PC-3 (cell line): Measurements from ENCODE around the gene IL32. TPM values are rescaled to one million over a fixed set of nuclear protein-coding genes. Genes with fewer than 3 reads are reported as not detected.

Source experiments
- ATAC-seq: fragments of 200-7000 bp; cut with Tn5 transposase; 2 replicates; pipeline ENCODE4 v1.9.1; 2020; ENCODE audit warnings: mild to moderate bottlenecking, moderate library complexity
- BruUV-seq: library from RNA; stranded (reverse); fragments of 400-500 nt; replicated peaks from 2 replicates; lab custom pipeline; 2021; lab: Mats Ljungman, UMichigan
- CTCF ChIA-PET: fragments of 300-600 bp; sonication (Branson Sonifier 250); formaldehyde crosslinking; loops from one replicate; lab custom pipeline; 2022; ENCODE audit warnings: antibody characterized with exemption; lab: Charles Lee
- POLR2A ChIA-PET: fragments of 300-600 bp; sonication (Branson Sonifier 250); formaldehyde crosslinking; loops from one replicate; lab custom pipeline; 2022; ENCODE audit warnings: antibody characterized with exemption; ENCODE audit not compliant: unreplicated experiment; lab: Charles Lee
- DNase-seq: peaks from one replicate; pipeline ENCODE4 v3.0.0-alpha.2; 2015
- H2AFZ ChIP-seq: fragments of 300-600 bp; sonication (generic); 2 replicates; pipeline ENCODE4 v1.6.0; 2016; ENCODE audit warnings: antibody characterized with exemption, low read length
- H3F3A ChIP-seq: fragments of 300-600 bp; sonication (generic); one replicate; pipeline ENCODE4 v1.6.0; 2017; ENCODE audit warnings: antibody characterized with exemption, low read length, control low read depth, mild to moderate bottlenecking; ENCODE audit not compliant: unreplicated experiment
- H3K27ac ChIP-seq: fragments of 300-600 bp; sonication (generic); 2 replicates; pipeline ENCODE4 v1.5.1; 2016; ENCODE audit warnings: mild to moderate bottlenecking, low read length
- H3K27me3 ChIP-seq: fragments of 300-600 bp; sonication (generic); 2 replicates; pipeline ENCODE4 v1.6.1; 2016; ENCODE audit warnings: low read length, mixed read lengths
- H3K36me3 ChIP-seq: fragments of 300-600 bp; sonication (generic); 2 replicates; pipeline ENCODE4 v1.6.1; 2016; ENCODE audit warnings: low read depth, mixed run types, low read length, mixed read lengths
- H3K4me1 ChIP-seq: fragments of 300-600 bp; sonication (generic); 2 replicates; pipeline ENCODE4 v1.5.1; 2016; ENCODE audit warnings: low read length; ENCODE audit not compliant: insufficient read depth
- H3K4me2 ChIP-seq: fragments of 300-600 bp; sonication (generic); 2 replicates; pipeline ENCODE4 v1.6.0; 2016; ENCODE audit warnings: low read length
- H3K4me3 ChIP-seq: fragments of 300-600 bp; sonication (generic); 2 replicates; pipeline ENCODE4 v1.5.1; 2016; ENCODE audit warnings: mild to moderate bottlenecking, low read length, mixed read lengths
- H3K79me2 ChIP-seq: fragments of 300-600 bp; sonication (generic); 2 replicates; pipeline ENCODE4 v1.6.1; 2017; ENCODE audit warnings: low read length, mixed read lengths
- H3K9ac ChIP-seq: fragments of 300-600 bp; sonication (generic); 2 replicates; pipeline ENCODE4 v1.6.0; 2016; ENCODE audit warnings: mild to moderate bottlenecking, low read length
- H3K9me2 ChIP-seq: fragments of 300-600 bp; sonication (generic); replicated peaks from 2 replicates; pipeline ENCODE4 v1.6.1; 2016; ENCODE audit warnings: mixed run types, low read length, mixed read lengths
- H3K9me3 ChIP-seq: fragments of 300-600 bp; sonication (generic); 2 replicates; pipeline ENCODE4 v1.6.1; 2016; ENCODE audit warnings: low read length, mixed read lengths
- H4K20me1 ChIP-seq: fragments of 300-600 bp; sonication (generic); 2 replicates; pipeline ENCODE4 v1.6.1; 2016; ENCODE audit warnings: low read length, mixed read lengths
- CTCF ChIP-seq: fragments of 300-600 bp; sonication (generic); conservative IDR thresholded peaks from 2 replicates; pipeline ENCODE4 v1.5.1; 2017; ENCODE audit warnings: antibody characterized with exemption, low read depth, mild to moderate bottlenecking, low read length
- EZH2 ChIP-seq: fragments of 300-600 bp; sonication (generic); IDR thresholded peaks from one replicate; pipeline ENCODE4 v1.6.1; 2017; ENCODE audit warnings: antibody characterized with exemption, mild to moderate bottlenecking, low read length; ENCODE audit not compliant: unreplicated experiment
- EZH2phosphoT487 ChIP-seq: fragments of 300-600 bp; sonication (generic); IDR thresholded peaks from 2 replicates; pipeline ENCODE4 v1.6.1; 2018; ENCODE audit warnings: mild to moderate bottlenecking, antibody characterized with exemption, low read length, borderline replicate concordance
- intact Hi-C: fragments of 100-400 bp; cut with micrococcal nuclease; formaldehyde crosslinking; loops from 2 replicates; pipeline ENCODE4 v1.9.0; 2023
- total RNA-seq: library from RNA; depleted of rRNA; stranded (reverse); fragments of >200 nt; gene quantifications from 2 replicates; pipeline ENCODE4 v1.2.3, GENCODE V29; 2014

The IL32 gene
- total RNA-seq, 1 experiment from 2014 or later = 8.8 TPM

- intact Hi-C loops = no loop called here
- H3K4me1 ChIP-seq = 0 out of 2 replicates have a peak, but pooled peaks cover 4% of the 10 kb centered on the region
- CTCF ChIA-PET = no interaction called here
- H3K9me2 ChIP-seq = no peaks in the 10 kb centered on the region
- POLR2A ChIA-PET = no interaction called here
- peak overlapping the region; percentile 69; the same call in 1 of the 2 replicates for H2AFZ ChIP-seq
- DNase-seq = peak; percentile 82
- ATAC-seq = peak; percentile 83
- no peaks in the 10 kb centered on the region for H4K20me1 ChIP-seq
- H3K4me3 ChIP-seq = no peak overlapping the region; the same call in 1 of the 2 replicates
- H3K4me2 ChIP-seq = peak overlapping the region; percentile 46; the same call in 1 of the 2 replicates
- TF ChIP-seq CTCF (no peak), EZH2 (no peak), EZH2phosphoT487 (no peak)
- H3K9ac ChIP-seq = no peak overlapping the region
- no TSS peak for BruUV-seq
- no peak overlapping the region for H3K27ac ChIP-seq
- no peaks in the 10 kb centered on the region for H3F3A ChIP-seq
- no peaks in the 10 kb centered on the region for H3K79me2 ChIP-seq
- H3K36me3 ChIP-seq = no peaks in the 10 kb centered on the region
- H3K9me3 ChIP-seq = no peaks in the 10 kb centered on the region
- H3K27me3 ChIP-seq = no peaks in the 10 kb centered on the region
Measured at GRCh38 chr16:3099732-3100499, 34.5 kb downstream of the IL32 start.

GRCh38 chr16:3101018-3101840 is 35.8 kb downstream of the IL32 start:
- Histone ChIP-seq H3F3A (no peaks in the 10 kb centered on the region), H3K79me2 (no peaks in the 10 kb centered on the region), H3K9ac (no peak overlapping the region), H3K4me1 (0 out of 2 replicates have a peak, but pooled peaks cover 4% of the 10 kb centered on the region), H2AFZ (no peak overlapping the region), H3K27ac (no peak overlapping the region), H3K9me3 (no peaks in the 10 kb centered on the region), H3K9me2 (no peaks in the 10 kb centered on the region), H3K27me3 (no peaks in the 10 kb centered on the region), H4K20me1 (no peaks in the 10 kb centered on the region), H3K4me3 (no peak overlapping the region), H3K4me2 (no peak overlapping the region), H3K36me3 (no peaks in the 10 kb centered on the region)
- DNase-seq (peak; percentile 13), ATAC-seq (no peak)
- intact Hi-C loops = no loop called here
- BruUV-seq = no TSS peak
- CTCF ChIA-PET = interaction anchor here (0.6 kb wide), 1 partner anchor 9 kb away, joined by 3 read pairs; no protein-coding TSS in a partner anchor
- TF ChIP-seq EZH2 = no peak
- TF ChIP-seq CTCF = peak; percentile 63
- POLR2A ChIA-PET = no interaction called here
